Stomach (tissue), 9 donors: Measurements from ENCODE around the gene FLOT2. TPM values are rescaled to one million over a fixed set of nuclear protein-coding genes. Genes with fewer than 3 reads are reported as not detected.

Experiments used
- DNase-seq, 2 donors: peaks; one replicate each; pipeline versions ENCODE4 v3.0.0 to v3.0.0-alpha.2; 2013 to 2019
- H3K27ac ChIP-seq, 5 donors: fragments of 200-600 bp in 4 of 5; sonication (generic) in 4 of 5; one replicate each; pipeline ENCODE4 v1.5.1; 2013 to 2019; ENCODE audit warnings: mild to moderate bottlenecking in 1 of 5, moderate library complexity in 1 of 5
- H3K27me3 ChIP-seq, 3 donors: fragments of 200-600 bp; sonication (generic); one replicate each; pipeline ENCODE4 v1.5.1; 2017 to 2019; ENCODE audit warnings: mixed run types in 1 of 3
- H3K36me3 ChIP-seq, 4 donors: fragments of 200-600 bp; sonication (generic); 1 replicate in 3 of 4; 2 replicates in 1 of 4; pipeline ENCODE4 v1.5.1; 2016 to 2019
- H3K4me1 ChIP-seq, 4 donors: fragments of 200-600 bp; sonication (generic); one replicate each; pipeline ENCODE4 v1.5.1; 2016 to 2019
- H3K4me3 ChIP-seq, 4 donors: fragments of 200-600 bp; sonication (generic) in 3 of 4; one replicate each; pipeline ENCODE4 v1.5.1; 2016 to 2019; ENCODE audit warnings: mild to moderate bottlenecking in 1 of 4
- H3K9me3 ChIP-seq, 4 donors: fragments of 200-600 bp; sonication (generic); one replicate each; pipeline ENCODE4 v1.5.1; 2016 to 2019
- CTCF ChIP-seq, 7 experiments: fragments of 450-650 bp in 4 of 7; fragments of 200-600 bp in 3 of 7; sonication (generic) in 3 of 7; IDR thresholded peaks; one replicate each; pipeline ENCODE4 v1.5.1; 2016 to 2019; ENCODE audit warnings: antibody characterized with exemption in 7 of 7, control low read depth in 2 of 7, mild to moderate bottlenecking in 1 of 7
- EP300 ChIP-seq: sonication (generic); formaldehyde crosslinking; IDR thresholded peaks from one replicate; pipeline ENCODE4 v1.6.1; 2017; ENCODE audit warnings: antibody characterized with exemption
- POLR2A ChIP-seq, 4 donors: fragments of 450-650 bp; IDR thresholded peaks; one replicate each; pipeline ENCODE4 v1.6.1; 2016; ENCODE audit warnings: antibody characterized with exemption in 4 of 4, control low read depth in 2 of 4, mild to moderate bottlenecking in 1 of 4, moderate library complexity in 1 of 4
- POLR2AphosphoS5 ChIP-seq, 3 donors: sonication (generic); formaldehyde crosslinking; IDR thresholded peaks; one replicate each; pipeline ENCODE4 v1.6.1; 2016; ENCODE audit warnings: antibody characterized with exemption in 3 of 3
- WGBS, 5 donors: extraction: QIAGEN DNeasy Blood & Tissue Kit in 3 of 5; methylation state at CpG; one replicate each; pipeline versions ENCODE4 v1.1.5 to v1.1.7; 2013 to 2018; 5-methylcytosine and 5-hydroxymethylcytosine counted together
- intact Hi-C: fragments of 100-400 bp; cut with DNase I; formaldehyde crosslinking; loops from one replicate; pipeline ENCODE4 v1.15.1; 2023; ENCODE audit warnings: low total_unique reads
- polyA plus RNA-seq, 3 donors: library from polyadenylated mRNA; stranded (reverse); fragments of 200-250 nt; gene quantifications; one replicate each; pipeline ENCODE4 v1.2.3, GENCODE V29; 2013
- total RNA-seq, 5 donors: library from RNA; depleted of rRNA; stranded (reverse); fragments of >200 nt; gene quantifications; one replicate each; pipeline versions ENCODE4 v1.1.0 to v1.2.3, GENCODE V29; 2014 to 2016
- donor health status: healthy with polysubstance abuse.
- donor health status: Bipolar disorder and iron deficiency.
- donor health status: healthy.

FLOT2 gene
- total and polyA plus RNA-seq, 8 donors = 19.5 to 80.5 (median 40.8) TPM

- 77 to 84% (median 82%) methylated on average over 4 of the region's 4 CpGs for WGBS, 5 donors
- peaks cover 60 to 92% (median 76%) of the 10 kb centered on the region in 4 donors for H3K4me1 ChIP-seq
- TF ChIP-seq CTCF (IDR thresholded peaks at IDR 0.05) (no peak), EP300 (no peak), POLR2A (IDR thresholded peaks at IDR 0.05) (no peak), POLR2AphosphoS5 (IDR thresholded peaks at IDR 0.05) (no peak)
- no peak for DNase-seq
- H3K9me3 ChIP-seq = no peaks in the 10 kb centered on the region
- no peak overlapping the region for H3K4me3 ChIP-seq
- H3K36me3 ChIP-seq = peaks cover 6 to 33% (median 16%) of the 10 kb centered on the region in 4 donors
- peak overlapping the region in 1 of 5 donors; percentile 16 for H3K27ac ChIP-seq
- H3K27me3 ChIP-seq = no peaks in the 10 kb centered on the region
- intact Hi-C loops = no loop called here
Measured at GRCh38 chr17:28944343-28944742, 46.8 kb upstream of the FLOT2 start.

GRCh38 chr17:28942925-28943324 is 45.4 kb upstream of the FLOT2 start:
- DNase-seq = no peak
- no peaks in the 10 kb centered on the region for H3K9me3 ChIP-seq
- no peaks in the 10 kb centered on the region for H3K27me3 ChIP-seq
- WGBS, 5 donors = 84 to 90% (median 86%) methylated on average over 2 of the region's 2 CpGs
- H3K4me1 ChIP-seq = peaks cover 64 to 96% (median 78%) of the 10 kb centered on the region in 4 donors
- H3K4me3 ChIP-seq = no peak overlapping the region
- H3K27ac ChIP-seq = no peak overlapping the region
- intact Hi-C loops = no loop called here
- TF ChIP-seq EP300 (no peak), CTCF (IDR thresholded peaks at IDR 0.05) (no peak), POLR2AphosphoS5 (IDR thresholded peaks at IDR 0.05) (no peak), POLR2A (IDR thresholded peaks at IDR 0.05) (no peak)
- H3K36me3 ChIP-seq = peaks cover 6 to 36% (median 16%) of the 10 kb centered on the region in 4 donors

GRCh38 chr17:28941251-28941650 is 43.7 kb upstream of the FLOT2 start:
- peaks cover 64 to 96% (median 78%) of the 10 kb centered on the region in 4 donors for H3K4me1 ChIP-seq
- no peak overlapping the region for H3K27ac ChIP-seq
- no peak overlapping the region for H3K4me3 ChIP-seq
- peaks cover 6 to 31% (median 12%) of the 10 kb centered on the region in 4 donors for H3K36me3 ChIP-seq
- no peak for TF ChIP-seq CTCF (IDR thresholded peaks at IDR 0.05)
- no peak for TF ChIP-seq POLR2AphosphoS5 (IDR thresholded peaks at IDR 0.05)
- TF ChIP-seq EP300 = no peak
- no peak for TF ChIP-seq POLR2A (IDR thresholded peaks at IDR 0.05)
- intact Hi-C loops = no loop called here
- H3K9me3 ChIP-seq = no peaks in the 10 kb centered on the region
- no peak for DNase-seq
- H3K27me3 ChIP-seq = no peaks in the 10 kb centered on the region
- WGBS, 5 donors = 68 to 94% (median 83%) methylated on average over 1 of the region's 1 CpG

GRCh38 chr17:28940675-28941074 is 43.1 kb upstream of the FLOT2 start:
- H3K27ac ChIP-seq = peak overlapping the region in 1 of 5 donors; percentile 22
- peaks cover 58 to 96% (median 77%) of the 10 kb centered on the region in 4 donors for H3K4me1 ChIP-seq
- no peak overlapping the region for H3K4me3 ChIP-seq
- no peaks in the 10 kb centered on the region for H3K27me3 ChIP-seq
- intact Hi-C loops = no loop called here
- TF ChIP-seq POLR2A (IDR thresholded peaks at IDR 0.05) (no peak), EP300 (no peak), POLR2AphosphoS5 (IDR thresholded peaks at IDR 0.05) (no peak), CTCF (IDR thresholded peaks at IDR 0.05) (no peak)
- 56 to 74% (median 60%) methylated on average over 3 of the region's 3 CpGs for WGBS, 5 donors
- DNase-seq = no peak
- no peaks in the 10 kb centered on the region for H3K9me3 ChIP-seq
- peaks cover 6 to 31% (median 12%) of the 10 kb centered on the region in 4 donors for H3K36me3 ChIP-seq
